Astrocyte (in vitro differentiated cells and primary cell): ENCODE measurements around the gene C1R. TPM values are rescaled to one million over a fixed set of nuclear protein-coding genes. Genes with fewer than 3 reads are reported as not detected.

ENCODE experiments used
- DNase-seq: peaks from one replicate; pipeline ENCODE4 v3.0.0-alpha.2; 2010; ENCODE audit warnings: low read depth
- FAIRE-seq: peaks from 2 replicates; lab custom pipeline; 2011; peaks lifted over from hg19 to GRCh38; lab: Jason Lieb, UNC
- H2AFZ ChIP-seq: 2 replicates; pipeline ENCODE4 v1.6.0; 2012; ENCODE audit warnings: low read depth, low read length, inconsistent platforms
- H3K27ac ChIP-seq: 2 replicates; pipeline ENCODE4 v1.5.1; 2011; ENCODE audit warnings: low read depth, low read length, inconsistent platforms
- H3K27me3 ChIP-seq: 2 replicates; pipeline ENCODE4 v1.6.0; 2011; ENCODE audit warnings: low read length, inconsistent platforms; ENCODE audit not compliant: insufficient read depth
- H3K36me3 ChIP-seq: 2 replicates; pipeline ENCODE4 v1.5.1; 2011; ENCODE audit warnings: low read length, inconsistent platforms; ENCODE audit not compliant: insufficient read depth
- H3K4me1 ChIP-seq: 2 replicates; pipeline ENCODE4 v1.5.1; 2011; ENCODE audit warnings: low read length, inconsistent platforms; ENCODE audit not compliant: insufficient read depth
- H3K4me2 ChIP-seq: 2 replicates; pipeline ENCODE4 v1.6.0; 2012; ENCODE audit warnings: low read length, inconsistent platforms
- H3K4me3 ChIP-seq: 2 replicates; pipeline ENCODE4 v1.5.1; 2011; ENCODE audit warnings: low read depth, mild to moderate bottlenecking, low read length, inconsistent platforms; ENCODE audit not compliant: insufficient read depth
- H3K79me2 ChIP-seq: 2 replicates; pipeline ENCODE4 v1.6.0; 2012; ENCODE audit warnings: mild to moderate bottlenecking, low read length, inconsistent platforms; ENCODE audit not compliant: insufficient read depth
- H3K9ac ChIP-seq: 2 replicates; pipeline ENCODE4 v1.6.0; 2012; ENCODE audit warnings: mild to moderate bottlenecking, low read length, inconsistent platforms
- H3K9me3 ChIP-seq: 2 replicates; pipeline ENCODE4 v1.5.1; 2012; ENCODE audit warnings: low read depth, mild to moderate bottlenecking, low read length, inconsistent platforms; ENCODE audit not compliant: insufficient read depth
- H4K20me1 ChIP-seq: 2 replicates; pipeline ENCODE4 v1.6.0; 2012; ENCODE audit warnings: low read length, inconsistent platforms; ENCODE audit not compliant: insufficient read depth
- H3K27ac Mint-ChIP-seq: one replicate; pipeline ENCODE4 v1.8.0; 2021; ENCODE audit warnings: mild to moderate bottlenecking, mixed read lengths; ENCODE audit not compliant: unreplicated experiment
- H3K27me3 Mint-ChIP-seq: one replicate; pipeline ENCODE4 v1.8.0; 2021; ENCODE audit warnings: low read depth, mixed read lengths; ENCODE audit not compliant: unreplicated experiment
- H3K36me3 Mint-ChIP-seq: one replicate; pipeline ENCODE4 v1.8.0; 2021; ENCODE audit warnings: low read depth, mixed read lengths; ENCODE audit not compliant: unreplicated experiment
- H3K4me1 Mint-ChIP-seq: one replicate; pipeline ENCODE4 v1.8.0; 2021; ENCODE audit warnings: low read depth, mixed read lengths; ENCODE audit not compliant: unreplicated experiment
- H3K4me3 Mint-ChIP-seq: one replicate; pipeline ENCODE4 v1.8.0; 2021; ENCODE audit warnings: mild to moderate bottlenecking, moderate library complexity, mixed read lengths; ENCODE audit not compliant: unreplicated experiment
- H3K9me3 Mint-ChIP-seq: one replicate; pipeline ENCODE4 v1.8.0; 2021; ENCODE audit warnings: mild to moderate bottlenecking, mixed read lengths; ENCODE audit not compliant: unreplicated experiment
- CTCF ChIP-seq: IDR thresholded peaks from 2 replicates; pipeline ENCODE4 v1.5.1; 2011; ENCODE audit warnings: low read depth, mild to moderate bottlenecking, inconsistent platforms, low read length, moderate library complexity; ENCODE audit not compliant: insufficient read depth
- EZH2 ChIP-seq: IDR thresholded peaks from 2 replicates; pipeline ENCODE4 v1.6.1; 2012; ENCODE audit warnings: mild to moderate bottlenecking, low read length, inconsistent platforms; ENCODE audit not compliant: insufficient read depth
- total RNA-seq: library from RNA; stranded (reverse); gene quantifications from 2 replicates; pipeline ENCODE4 v1.2.1, GENCODE V29; 2021

C1R gene
- total RNA-seq, 1 donor from 2014 or later = 0.86 TPM

GRCh38 chr12:7121324-7121723, 29.1 kb upstream of the C1R start:
- Histone ChIP-seq H3K36me3 (no peaks in the 10 kb centered on the region), H3K4me2 (no peak overlapping the region), H3K27me3 (no peaks in the 10 kb centered on the region), H3K4me3 (no peak overlapping the region), H3K9me3 (no peaks in the 10 kb centered on the region), H2AFZ (no peak overlapping the region), H3K27ac (no peak overlapping the region), H3K9ac (no peak overlapping the region), H3K4me1 (no peaks in the 10 kb centered on the region), H4K20me1 (no peaks in the 10 kb centered on the region), H3K79me2 (no peaks in the 10 kb centered on the region)
- Mint-ChIP-seq H3K9me3 (no peaks in the 10 kb centered on the region), H3K27ac (no peak overlapping the region), H3K4me3 (no peak overlapping the region), H3K36me3 (peaks cover 4% of the 10 kb centered on the region), H3K27me3 (peaks cover 44% of the 10 kb centered on the region), H3K4me1 (no peaks in the 10 kb centered on the region)
- TF ChIP-seq CTCF (no peak), EZH2 (no peak)
- no peak for FAIRE-seq
- no peak for DNase-seq

- no peaks in the 10 kb centered on the region for H3K4me1 ChIP-seq
- Mint-ChIP-seq H3K27ac (no peak overlapping the region), H3K9me3 (no peaks in the 10 kb centered on the region), H3K4me1 (no peaks in the 10 kb centered on the region), H3K4me3 (no peak overlapping the region), H3K27me3 (peaks cover 46% of the 10 kb centered on the region), H3K36me3 (peaks cover 8% of the 10 kb centered on the region)
- no peak overlapping the region for H3K4me2 ChIP-seq
- H3K79me2 ChIP-seq = no peaks in the 10 kb centered on the region
- no peak overlapping the region for H2AFZ ChIP-seq
- no peaks in the 10 kb centered on the region for H3K36me3 ChIP-seq
- no peaks in the 10 kb centered on the region for H3K27me3 ChIP-seq
- H3K27ac ChIP-seq = no peak overlapping the region
- no peak for FAIRE-seq
- no peaks in the 10 kb centered on the region for H4K20me1 ChIP-seq
- no peak for TF ChIP-seq CTCF
- no peak for TF ChIP-seq EZH2
- DNase-seq = no peak
- H3K4me3 ChIP-seq = no peak overlapping the region
- H3K9me3 ChIP-seq = no peaks in the 10 kb centered on the region
- H3K9ac ChIP-seq = no peak overlapping the region
Measured at GRCh38 chr12:7120166-7120565, 27.9 kb upstream of the C1R start.

GRCh38 chr12:7118881-7119280, 26.6 kb upstream of the C1R start:
- Histone ChIP-seq H3K27me3 (no peaks in the 10 kb centered on the region), H2AFZ (no peak overlapping the region), H3K9me3 (no peaks in the 10 kb centered on the region), H3K4me3 (no peak overlapping the region), H3K9ac (no peak overlapping the region), H3K36me3 (no peaks in the 10 kb centered on the region), H3K27ac (no peak overlapping the region), H3K4me1 (no peaks in the 10 kb centered on the region), H3K4me2 (no peak overlapping the region), H3K79me2 (no peaks in the 10 kb centered on the region), H4K20me1 (no peaks in the 10 kb centered on the region)
- Mint-ChIP-seq H3K9me3 (no peaks in the 10 kb centered on the region), H3K4me3 (no peak overlapping the region), H3K36me3 (peaks cover 11% of the 10 kb centered on the region), H3K4me1 (no peaks in the 10 kb centered on the region), H3K27me3 (peaks cover 41% of the 10 kb centered on the region), H3K27ac (no peak overlapping the region)
- FAIRE-seq = no peak
- DNase-seq = no peak
- TF ChIP-seq EZH2 = no peak
- TF ChIP-seq CTCF = no peak
